AG09309 (cell line): ENCODE data around the gene HSD3B7.

Experiments used
- DNase-seq: peaks from one replicate; pipeline ENCODE4 v3.0.0-alpha.2; 2010; ENCODE audit warnings: low read depth
- H3K4me3 ChIP-seq: 2 replicates; pipeline ENCODE4 v1.5.1; 2011; ENCODE audit warnings: mild to moderate bottlenecking, low read depth, low read length, moderate library complexity; ENCODE audit not compliant: control insufficient read depth
- CTCF ChIP-seq: IDR thresholded peaks from 2 replicates; pipeline ENCODE4 v1.5.1; 2011; ENCODE audit warnings: mild to moderate bottlenecking, low read depth, low read length, inconsistent platforms; ENCODE audit not compliant: insufficient read depth, control insufficient read depth; ENCODE audit errors: missing control alignments

HSD3B7 gene

GRCh38 chr16:31005350-31006085 lies 20.5 kb downstream of the HSD3B7 start:
- DNase-seq: no peak
- H3K4me3 ChIP-seq: no peak overlapping the region
- TF ChIP-seq CTCF: no peak

GRCh38 chr16:31006086-31006385 lies 21.0 kb downstream of the HSD3B7 start:
- no peak for TF ChIP-seq CTCF
- H3K4me3 ChIP-seq: no peak overlapping the region
- no peak for DNase-seq

GRCh38 chr16:31006589-31006988 lies 21.6 kb downstream of the HSD3B7 start:
- no peak overlapping the region for H3K4me3 ChIP-seq
- no peak for DNase-seq
- no peak for TF ChIP-seq CTCF

- TF ChIP-seq CTCF: no peak
- no peak overlapping the region for H3K4me3 ChIP-seq
- DNase-seq: no peak
These were observed 22.7 kb downstream of the HSD3B7 start for GRCh38 chr16:31007684-31008083.

- TF ChIP-seq CTCF: no peak
- DNase-seq: no peak
- no peak overlapping the region for H3K4me3 ChIP-seq
These were observed 23.1 kb downstream of the HSD3B7 start for GRCh38 chr16:31008149-31008548.

GRCh38 chr16:31008551-31008950 lies 23.5 kb downstream of the HSD3B7 start:
- H3K4me3 ChIP-seq: no peak overlapping the region
- DNase-seq: no peak
- no peak for TF ChIP-seq CTCF
